HG02943 (cell line): ENCODE data around the gene RNF133.

Source experiments
- ATAC-seq: cut with Tn5 transposase; IDR thresholded peaks from one replicate; pipeline ENCODE4 v1.9.1; 2021; ENCODE audit warnings: mild to moderate bottlenecking, low read depth, moderate library complexity; ENCODE audit not compliant: unreplicated experiment

The RNF133 gene, protein sequence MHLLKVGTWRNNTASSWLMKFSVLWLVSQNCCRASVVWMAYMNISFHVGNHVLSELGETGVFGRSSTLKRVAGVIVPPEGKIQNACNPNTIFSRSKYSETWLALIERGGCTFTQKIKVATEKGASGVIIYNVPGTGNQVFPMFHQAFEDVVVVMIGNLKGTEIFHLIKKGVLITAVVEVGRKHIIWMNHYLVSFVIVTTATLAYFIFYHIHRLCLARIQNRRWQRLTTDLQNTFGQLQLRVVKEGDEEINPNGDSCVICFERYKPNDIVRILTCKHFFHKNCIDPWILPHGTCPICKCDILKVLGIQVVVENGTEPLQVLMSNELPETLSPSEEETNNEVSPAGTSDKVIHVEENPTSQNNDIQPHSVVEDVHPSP

DNA sequence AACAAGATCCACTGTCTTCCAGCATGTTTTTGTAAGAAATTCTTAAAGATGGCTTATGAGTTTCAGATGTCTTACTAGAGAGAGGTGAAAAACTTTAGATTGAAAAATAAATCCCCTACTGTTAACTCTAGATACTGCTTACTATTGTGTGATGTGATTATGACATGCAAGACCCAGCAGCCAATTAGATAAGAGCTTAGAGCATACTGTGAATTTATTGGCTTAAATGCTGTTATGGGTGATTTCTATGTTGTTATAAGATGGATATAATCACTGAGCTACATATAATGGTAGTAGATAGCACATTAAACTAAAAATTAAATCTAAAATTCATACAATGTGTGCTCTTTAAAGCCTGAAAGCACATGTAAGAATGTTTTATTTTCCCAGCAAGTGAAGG is at the start of gene RNF133:
Gene RNF133, minus strand, starts transcription at position 101 of the 400 bp plus-strand sequence. CDS start 199 bp downstream, outside the sequence.
- ATAC-seq, result no peak

DNA sequence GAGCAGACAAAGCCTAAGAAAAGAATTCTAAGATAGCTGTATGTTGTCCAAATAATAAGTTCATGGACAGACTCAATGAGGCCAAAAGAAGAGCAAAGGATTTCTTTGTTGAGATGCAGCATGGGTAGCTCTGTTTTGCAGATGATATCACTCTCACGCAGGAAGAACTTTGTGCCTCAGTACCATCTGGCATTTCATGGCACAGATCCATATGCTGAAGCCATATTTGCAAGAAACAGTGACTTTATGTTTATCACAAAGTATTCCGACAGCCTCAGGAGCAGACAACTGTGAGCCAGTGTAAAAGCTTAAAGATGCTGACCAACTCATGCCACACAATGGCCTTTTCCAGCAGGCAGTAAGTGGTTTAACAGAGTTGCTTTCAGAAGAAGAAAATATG is 49.3 kb upstream of the RNF133 start:
- no peak for ATAC-seq

DNA sequence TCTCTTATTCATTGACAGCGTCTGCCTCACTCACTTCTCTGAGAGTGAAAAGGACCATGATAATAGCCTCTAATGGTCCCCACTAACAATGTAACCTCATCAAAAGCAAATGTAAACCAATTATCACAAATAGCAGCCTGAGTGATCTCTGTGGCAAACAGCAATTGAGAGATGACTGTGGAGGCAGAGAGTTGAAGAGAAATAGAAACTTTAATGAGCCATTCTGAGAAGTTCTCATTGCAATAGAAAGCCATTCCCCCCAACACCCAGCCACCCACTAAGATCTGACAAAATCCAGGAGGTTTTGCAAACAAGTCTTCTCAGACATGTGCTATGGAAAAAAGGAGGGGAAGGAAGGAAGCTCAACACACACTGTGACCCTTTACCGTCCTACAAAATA is 48.0 kb upstream of the RNF133 start:
- ATAC-seq, result no peak

DNA sequence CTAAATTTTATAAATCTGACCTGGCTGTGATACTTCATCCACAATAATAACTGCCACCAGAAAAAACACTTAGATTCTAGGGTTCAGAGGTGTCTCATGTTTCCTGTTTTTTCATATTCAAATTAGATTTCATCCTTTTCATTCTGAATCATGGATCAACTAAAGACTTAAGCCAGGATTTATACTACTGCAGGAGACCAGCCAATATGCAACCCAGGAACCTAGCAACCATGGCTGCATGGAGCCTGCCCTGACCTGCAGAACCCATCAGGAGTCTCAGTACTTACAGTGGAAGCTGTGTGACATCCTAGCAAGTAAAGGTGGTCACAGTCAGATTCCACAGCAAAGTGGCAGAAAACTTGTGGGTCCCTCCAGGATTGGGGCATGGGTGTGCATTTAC is 44.3 kb upstream of the RNF133 start:
- no peak for ATAC-seq

DNA sequence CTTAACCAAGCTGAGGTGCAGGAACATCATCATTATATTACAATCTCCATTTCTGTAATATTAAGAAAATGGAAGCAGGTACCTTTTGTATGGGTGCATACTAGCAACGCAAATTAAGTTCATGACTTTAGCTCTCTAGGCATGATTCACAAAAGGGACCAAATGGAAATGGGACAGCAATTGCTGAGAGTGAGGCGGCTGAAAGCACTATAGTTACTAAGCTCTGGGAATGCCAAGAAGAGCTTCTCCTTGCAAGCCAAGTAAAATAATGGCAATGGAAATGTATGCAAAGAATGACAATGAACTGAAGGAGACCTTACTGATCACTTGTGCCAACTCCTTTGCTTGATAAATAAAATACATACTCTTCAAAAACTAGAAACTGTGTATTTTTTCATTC is 40.0 kb upstream of the RNF133 start:
- no peak for ATAC-seq

DNA sequence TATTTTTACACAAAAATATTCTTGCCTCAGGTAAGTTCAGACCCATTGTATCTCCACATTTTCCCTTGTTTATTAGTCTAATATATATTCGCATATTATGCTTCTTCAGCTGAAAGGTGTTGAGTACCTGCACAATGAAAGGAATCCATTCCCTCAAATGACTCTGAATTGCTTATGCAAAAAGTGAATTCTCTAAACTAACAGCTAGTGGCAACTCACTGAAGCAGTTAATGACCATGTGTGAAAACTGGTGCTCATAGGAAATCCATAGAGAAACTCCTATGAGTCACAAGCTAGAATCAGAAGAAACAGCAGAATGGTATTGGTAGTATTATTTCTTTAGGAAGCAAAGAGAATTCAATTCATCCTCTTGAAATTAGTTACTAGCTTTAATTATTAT is 37.3 kb upstream of the RNF133 start:
- no peak for ATAC-seq

DNA sequence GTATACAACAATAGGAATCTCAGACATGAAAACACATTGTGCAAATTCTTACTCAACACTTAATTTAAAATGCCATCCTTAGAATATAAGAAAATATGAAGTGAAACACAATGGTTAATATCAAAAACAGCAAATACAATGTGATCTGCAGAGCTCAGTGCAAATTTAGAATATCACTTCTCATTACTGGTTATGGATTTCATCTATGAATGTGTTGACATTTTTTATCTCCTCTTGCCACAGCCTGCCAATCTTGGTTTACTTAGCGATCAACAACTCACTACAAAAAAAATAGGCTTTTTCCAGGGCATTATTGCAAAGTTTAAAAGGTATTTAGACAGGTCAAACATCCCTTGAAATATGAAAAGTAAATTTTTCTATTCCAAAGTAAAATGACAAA is 28.8 kb upstream of the RNF133 start:
- no peak for ATAC-seq

DNA sequence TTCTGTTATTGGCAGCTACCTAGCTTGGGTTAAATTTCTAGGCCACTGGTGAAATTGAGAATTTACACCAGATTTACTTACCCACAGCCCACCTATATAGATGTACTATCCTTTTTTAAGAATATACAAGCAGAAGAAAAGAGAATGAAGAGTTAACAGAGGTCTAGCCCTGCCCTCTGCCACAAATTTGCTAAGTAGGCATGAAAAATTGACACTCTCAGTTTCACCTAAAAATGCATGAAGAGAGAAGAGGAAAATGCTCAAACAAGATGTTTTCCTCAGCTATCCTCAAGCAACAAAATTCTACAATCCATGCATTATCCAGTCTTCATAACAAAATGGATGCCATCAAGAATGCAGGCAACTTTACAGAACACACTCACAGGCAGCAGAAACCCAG is 28.4 kb upstream of the RNF133 start:
- no peak for ATAC-seq

DNA sequence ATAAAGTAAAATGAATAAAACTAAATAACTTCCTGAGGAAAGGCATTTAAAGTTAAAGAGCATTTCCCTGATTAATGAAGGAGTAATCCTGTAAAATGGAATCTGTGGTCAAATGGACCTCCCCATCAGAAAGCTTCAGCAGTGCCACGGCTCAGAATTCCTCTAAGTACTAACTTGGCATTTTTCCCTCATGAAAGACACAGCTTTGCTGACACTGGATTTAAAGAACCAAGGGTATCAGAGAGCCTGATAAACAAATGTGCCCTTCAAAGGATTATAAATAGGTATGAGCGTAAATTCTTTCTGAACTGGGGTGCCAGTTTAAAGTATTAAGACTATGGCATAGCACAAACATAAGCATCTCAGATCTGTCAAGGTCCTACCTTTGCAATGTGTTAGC is 28.0 kb upstream of the RNF133 start:
- ATAC-seq, result no peak

DNA sequence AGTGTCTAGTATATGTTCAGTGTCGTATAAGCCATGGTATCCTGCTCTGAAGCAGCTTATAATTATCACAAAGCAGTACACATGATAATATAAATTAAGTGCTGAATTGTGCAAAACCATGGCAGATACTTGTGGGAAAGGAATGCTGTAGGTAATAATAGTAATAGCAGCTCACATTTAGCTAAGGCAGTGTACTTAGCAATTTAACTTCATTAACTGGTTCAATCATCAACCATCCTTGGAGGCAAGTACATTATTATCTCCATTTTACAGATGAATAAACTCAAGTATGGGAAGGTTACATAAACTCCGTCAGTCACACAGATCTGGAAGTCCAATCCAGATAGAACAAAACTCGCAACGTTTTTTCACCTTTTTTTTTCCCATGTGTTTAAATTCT is 25.4 kb upstream of the RNF133 start:
- no peak for ATAC-seq

DNA sequence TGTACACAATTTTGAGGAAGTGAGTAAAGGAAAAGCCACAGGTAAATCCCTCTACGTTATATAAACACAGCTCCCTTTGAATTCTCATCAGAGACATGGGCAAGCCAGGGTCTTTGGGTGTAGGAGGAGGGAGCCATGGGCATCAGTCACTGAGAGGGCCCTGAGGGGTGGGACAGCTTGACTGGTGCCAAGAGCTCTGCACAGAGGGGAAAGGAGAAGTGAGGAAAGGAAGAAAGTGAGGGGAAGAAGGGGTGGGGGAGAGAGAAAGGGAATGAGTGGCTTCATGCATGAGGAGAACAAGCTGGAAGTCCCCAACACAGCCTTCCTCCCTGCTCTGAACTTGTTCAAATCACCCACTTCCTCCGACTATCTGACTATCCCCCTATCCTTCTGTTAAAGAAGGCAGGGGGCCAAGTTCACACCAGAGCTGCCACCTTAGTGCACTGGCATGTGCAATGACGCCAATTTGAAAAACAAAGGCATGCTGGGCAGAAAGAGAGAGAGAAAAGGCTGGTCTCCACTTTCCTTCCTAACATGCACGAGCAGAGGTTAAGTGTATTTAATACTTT is 20.2 kb upstream of the RNF133 start:
- ATAC-seq, result no peak

DNA sequence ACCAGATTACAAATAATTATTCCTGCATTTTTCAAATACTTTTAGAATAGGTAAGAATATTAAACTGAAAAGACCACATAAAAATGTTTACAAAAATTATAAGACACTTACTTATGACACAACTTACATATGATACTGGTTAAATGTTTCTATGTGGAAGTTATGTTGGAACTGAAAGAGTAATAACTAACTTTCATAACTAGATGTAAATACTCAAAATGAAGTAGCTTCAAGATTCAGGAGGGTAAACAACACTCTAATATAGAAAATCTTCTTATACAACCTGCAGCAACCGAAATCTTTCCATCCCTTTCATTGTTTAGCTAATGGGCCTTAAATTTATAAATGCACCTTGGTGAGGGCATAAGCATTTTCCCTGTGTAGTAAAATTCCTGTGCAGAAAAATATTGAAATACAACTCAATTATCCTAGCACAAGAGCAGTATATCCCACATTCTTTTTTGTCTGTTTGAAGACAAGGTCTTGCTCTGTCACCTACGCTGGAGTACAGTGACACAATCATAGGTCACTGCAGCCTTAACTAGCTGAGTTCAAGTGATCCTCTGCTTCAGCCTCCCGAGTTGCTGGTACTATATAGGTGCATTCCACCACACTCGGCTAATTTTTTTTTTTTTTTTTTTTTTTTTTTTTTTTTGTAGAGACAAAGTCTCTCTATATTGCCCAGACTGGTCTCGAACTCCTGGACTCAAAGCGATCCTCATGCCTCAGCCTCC is 18.6 kb upstream of the RNF133 start:
- ATAC-seq, result no peak

DNA sequence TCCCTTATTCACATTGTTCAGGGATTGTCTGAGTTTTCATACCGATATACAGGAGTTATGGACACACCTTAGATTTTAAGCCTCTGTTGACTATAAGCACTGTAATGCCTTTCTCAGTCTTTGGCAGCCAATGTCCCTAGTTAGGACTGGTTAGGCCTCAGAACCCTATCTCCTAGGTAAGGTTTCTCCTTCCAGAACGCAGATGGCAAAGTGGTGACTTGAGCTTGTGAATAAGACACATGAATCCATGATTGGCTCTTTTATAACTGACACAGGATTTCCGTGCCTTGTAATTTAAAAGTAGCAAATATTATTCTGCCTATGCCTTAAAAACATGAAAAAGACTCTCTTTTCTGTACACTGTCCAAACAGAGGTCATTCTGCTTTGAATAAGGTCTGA is 16.3 kb upstream of the RNF133 start:
- ATAC-seq, result no peak

DNA sequence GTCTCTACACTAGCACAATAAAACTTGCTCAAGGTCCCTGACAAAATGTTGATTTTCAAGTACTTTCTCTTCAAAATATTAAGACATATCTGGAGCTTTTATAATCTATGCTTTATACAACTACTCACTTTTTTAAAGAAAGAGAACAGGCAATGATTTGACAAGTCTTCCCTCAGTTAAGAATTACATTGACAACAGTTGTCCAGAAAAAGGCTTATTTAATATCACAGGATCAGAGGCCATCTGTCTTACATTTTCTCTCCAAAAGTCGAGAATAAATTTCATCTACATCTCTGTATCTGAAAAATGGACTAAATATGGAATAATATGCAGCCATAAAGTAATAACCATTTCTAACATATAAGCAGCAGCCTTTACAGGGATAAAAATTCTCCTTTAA is 12.0 kb upstream of the RNF133 start:
- no peak for ATAC-seq

DNA sequence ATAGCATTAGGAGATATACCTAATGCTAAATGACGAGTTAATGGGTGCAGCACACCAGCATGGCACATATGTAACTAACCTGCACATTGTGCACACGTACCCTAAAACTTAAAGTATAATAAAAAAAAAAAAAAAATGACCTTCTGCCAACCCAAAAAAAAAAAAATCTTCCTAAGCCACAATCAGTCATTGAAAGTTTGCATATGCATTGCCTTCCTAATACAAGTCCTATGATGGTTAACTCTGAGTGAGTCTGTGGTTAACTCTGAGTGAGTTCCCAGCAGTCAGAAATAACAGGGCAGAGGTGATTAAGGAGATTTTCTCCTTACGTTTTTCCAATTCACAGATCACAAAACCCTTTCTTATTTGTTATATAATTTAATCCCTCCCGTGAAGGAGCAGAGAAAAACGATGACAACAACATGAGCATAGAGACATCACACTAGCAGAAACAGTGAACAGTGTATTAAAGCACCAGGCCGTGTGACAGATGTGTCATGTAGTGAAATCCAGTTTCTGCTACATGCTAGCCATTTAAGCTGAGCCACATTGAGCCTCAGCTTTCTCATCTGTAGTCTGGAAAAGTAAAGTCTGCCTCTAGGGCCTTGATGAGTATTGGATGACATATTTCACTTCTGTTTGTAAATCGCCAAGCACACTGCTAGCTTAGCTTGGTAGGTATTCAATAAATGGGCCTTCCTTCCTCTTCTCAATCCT is 11.2 kb upstream of the RNF133 start:
- no peak for ATAC-seq

DNA sequence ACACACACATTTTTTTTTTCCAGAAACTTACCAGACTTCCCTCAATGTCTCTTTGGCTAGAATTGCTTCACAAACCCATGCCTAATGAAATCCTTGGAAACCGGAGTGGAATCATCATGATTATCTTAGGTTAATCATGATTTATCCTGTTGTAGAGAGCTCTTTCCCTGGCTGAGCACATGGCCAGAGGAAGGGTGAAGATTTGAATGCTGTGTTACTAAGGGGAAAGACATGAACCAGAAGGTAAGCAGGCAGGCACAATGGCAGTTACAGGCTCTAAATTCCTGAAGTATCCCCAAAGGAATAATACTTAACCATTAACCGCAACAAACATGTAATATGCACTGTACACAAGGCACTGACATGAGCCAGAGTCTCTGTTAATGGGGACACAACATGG is 7.9 kb upstream of the RNF133 start:
- ATAC-seq, result no peak

DNA sequence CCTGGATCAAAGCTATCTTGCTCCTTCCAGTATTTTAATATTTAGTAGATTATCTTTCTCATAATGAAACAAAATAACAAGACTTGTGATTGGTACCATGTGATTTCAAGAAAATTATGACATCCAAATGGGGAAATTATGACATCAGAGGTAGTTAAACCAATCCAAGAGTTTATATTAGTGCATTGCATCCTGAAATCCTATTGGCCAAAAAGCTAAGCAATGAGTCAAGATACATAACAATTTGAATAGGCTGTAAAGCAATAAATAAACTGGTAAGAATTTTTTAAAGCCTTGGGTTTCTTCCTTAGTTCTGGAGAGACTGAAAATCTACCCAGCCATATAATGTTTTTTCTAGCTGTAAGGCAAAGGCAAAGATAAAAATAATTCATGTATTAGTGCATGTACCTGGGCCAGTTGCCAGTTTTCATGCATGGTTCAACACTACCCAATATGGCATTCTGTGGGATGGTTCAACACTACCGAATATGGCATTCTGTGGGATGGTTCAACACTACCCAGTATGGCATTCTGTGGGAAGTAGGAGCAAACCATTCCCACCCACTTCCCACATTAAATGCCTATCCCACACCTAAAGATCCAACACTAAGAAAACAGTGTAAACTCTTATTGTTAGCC is 4.1 kb upstream of the RNF133 start, which contains the start of gene RNF148:
Gene RNF148, minus strand, starts transcription at position 51 of the 639 bp plus-strand sequence. CDS start 172 bp downstream, outside the sequence.
- no peak for ATAC-seq

DNA sequence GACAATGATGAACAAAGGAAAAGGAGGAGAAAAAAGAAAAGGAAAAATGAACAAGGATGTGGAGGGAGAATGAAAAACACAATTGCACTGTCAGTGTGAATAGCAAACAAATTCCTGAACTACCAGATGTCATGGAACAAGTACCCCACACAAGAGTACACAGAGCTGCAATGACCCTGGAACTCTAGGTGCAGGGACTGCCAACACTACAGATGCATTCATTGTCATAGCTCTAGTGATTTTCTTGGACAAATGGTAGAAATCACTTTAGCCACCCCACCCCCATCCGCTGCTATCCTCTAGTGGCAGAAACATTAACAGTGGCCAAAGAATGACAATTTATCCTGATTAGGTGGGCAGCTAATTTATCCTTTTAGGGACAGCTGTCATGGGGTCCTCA is 3.1 kb downstream of the RNF133 start:
- no peak for ATAC-seq

DNA sequence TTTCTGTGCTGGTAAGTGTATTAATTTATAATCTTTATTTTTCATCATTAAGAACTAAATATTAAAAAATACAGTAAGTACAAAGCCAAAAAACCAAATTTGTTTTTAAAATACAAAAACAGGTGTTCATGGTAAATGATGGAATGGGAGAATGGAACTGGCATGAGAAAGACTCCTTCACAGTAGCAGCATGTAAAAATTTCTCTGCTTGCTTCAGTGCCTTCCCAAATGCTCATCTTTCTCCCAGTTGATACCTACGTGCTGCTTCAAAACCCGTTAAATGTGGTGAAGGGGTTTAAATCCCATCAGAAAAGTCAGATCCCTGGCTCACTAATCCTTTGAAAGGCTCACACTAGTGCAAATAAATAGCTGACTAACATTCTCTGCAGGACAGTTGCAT is 4.2 kb downstream of the RNF133 start:
- ATAC-seq, result no peak

DNA sequence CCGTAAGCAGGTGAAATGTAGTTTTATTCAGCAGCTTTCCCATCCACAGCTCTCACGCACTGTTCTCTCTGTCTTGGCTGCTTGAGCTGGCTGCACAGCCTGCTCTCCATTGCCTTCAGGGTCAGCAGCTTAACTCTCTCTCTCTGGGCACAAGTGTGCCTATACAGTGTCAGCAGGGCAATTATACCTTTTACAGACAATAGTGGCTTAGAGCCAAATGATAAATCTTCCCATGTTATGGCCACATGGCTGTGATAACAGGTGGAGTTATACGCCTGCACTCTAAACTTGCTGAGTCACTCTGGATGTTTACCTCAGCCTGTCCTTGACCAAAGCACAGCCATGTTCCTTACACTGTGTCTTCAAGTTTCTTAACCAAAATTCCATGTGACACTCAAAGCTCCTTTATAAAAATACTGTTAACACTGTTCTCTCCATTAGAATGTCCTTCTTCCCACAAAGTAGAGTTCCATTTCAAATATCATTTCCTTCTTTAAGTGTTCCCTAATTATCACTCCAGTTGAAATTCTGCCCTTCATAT is 6.1 kb downstream of the RNF133 start:
- ATAC-seq, result no peak
